Testis (tissue), 2 donors: ENCODE data around the gene PTPRR.

Experiments used
- POLR2A ChIP-seq: fragments of 450-650 bp; IDR thresholded peaks from one replicate; pipeline ENCODE4 v1.6.1; 2017; ENCODE audit warnings: antibody characterized with exemption, mild to moderate bottlenecking, moderate library complexity
- TF ChIP-seq, protein P1 (sequence below), 3 experiments: fragments of 450-650 bp in 2 of 3; fragments of 200-600 bp in 1 of 3; sonication (generic) in 1 of 3; IDR thresholded peaks; one replicate each; pipeline ENCODE4 v1.5.1; 2016 to 2019; ENCODE audit warnings: antibody characterized with exemption in 3 of 3, mild to moderate bottlenecking in 2 of 3, moderate library complexity in 1 of 3

GRCh38 chr12:70747445-70748260 lies 172.9 kb downstream of the PTPRR start:
- no peak for TF ChIP-seq POLR2A
- TF ChIP-seq, protein P1, sequence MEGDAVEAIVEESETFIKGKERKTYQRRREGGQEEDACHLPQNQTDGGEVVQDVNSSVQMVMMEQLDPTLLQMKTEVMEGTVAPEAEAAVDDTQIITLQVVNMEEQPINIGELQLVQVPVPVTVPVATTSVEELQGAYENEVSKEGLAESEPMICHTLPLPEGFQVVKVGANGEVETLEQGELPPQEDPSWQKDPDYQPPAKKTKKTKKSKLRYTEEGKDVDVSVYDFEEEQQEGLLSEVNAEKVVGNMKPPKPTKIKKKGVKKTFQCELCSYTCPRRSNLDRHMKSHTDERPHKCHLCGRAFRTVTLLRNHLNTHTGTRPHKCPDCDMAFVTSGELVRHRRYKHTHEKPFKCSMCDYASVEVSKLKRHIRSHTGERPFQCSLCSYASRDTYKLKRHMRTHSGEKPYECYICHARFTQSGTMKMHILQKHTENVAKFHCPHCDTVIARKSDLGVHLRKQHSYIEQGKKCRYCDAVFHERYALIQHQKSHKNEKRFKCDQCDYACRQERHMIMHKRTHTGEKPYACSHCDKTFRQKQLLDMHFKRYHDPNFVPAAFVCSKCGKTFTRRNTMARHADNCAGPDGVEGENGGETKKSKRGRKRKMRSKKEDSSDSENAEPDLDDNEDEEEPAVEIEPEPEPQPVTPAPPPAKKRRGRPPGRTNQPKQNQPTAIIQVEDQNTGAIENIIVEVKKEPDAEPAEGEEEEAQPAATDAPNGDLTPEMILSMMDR (IDR thresholded peaks at IDR 0.05) = no peak
